Liver (tissue), 9 donors: Measurements from ENCODE around the gene TCTN1. TPM values are rescaled to one million over a fixed set of nuclear protein-coding genes. Genes with fewer than 3 reads are reported as not detected.
A peak's percentile ranks its signal among the peaks of the same experiment; 100 is the strongest.

Experiments used
- DNase-seq: peaks from one replicate; pipeline ENCODE4 v3.0.0-alpha.2; 2017; ENCODE audit warnings: low spot score
- H3K27ac ChIP-seq, 2 donors: one replicate each; pipeline ENCODE4 v1.7.0; 2013; ENCODE audit warnings: inconsistent platforms in 2 of 2, low read length in 2 of 2, control low read depth in 1 of 2, low read depth in 1 of 2, mild to moderate bottlenecking in 1 of 2
- H3K27me3 ChIP-seq, 4 donors: one replicate each; pipeline versions ENCODE4 v1.6.1 to v1.7.0; 2013; ENCODE audit warnings: low read length in 3 of 4, inconsistent platforms in 1 of 4, mild to moderate bottlenecking in 1 of 4, moderate library complexity in 1 of 4; ENCODE audit not compliant: control insufficient read depth in 4 of 4, insufficient read depth in 4 of 4
- H3K36me3 ChIP-seq, 4 donors: one replicate each; pipeline versions ENCODE4 v1.6.1 to v1.7.0; 2013; ENCODE audit warnings: low read length in 3 of 4, mild to moderate bottlenecking in 3 of 4, low read depth in 1 of 4, moderate library complexity in 1 of 4; ENCODE audit not compliant: control insufficient read depth in 4 of 4, insufficient read depth in 3 of 4
- H3K4me1 ChIP-seq, 4 donors: one replicate each; pipeline versions ENCODE4 v1.6.1 to v1.7.0; 2013; ENCODE audit warnings: low read length in 3 of 4, mild to moderate bottlenecking in 3 of 4, moderate library complexity in 1 of 4; ENCODE audit not compliant: control insufficient read depth in 4 of 4, insufficient read depth in 4 of 4
- H3K4me3 ChIP-seq, 3 donors: one replicate each; pipeline versions ENCODE4 v1.6.1 to v1.7.0; 2013; ENCODE audit warnings: low read length in 3 of 3, control low read depth in 1 of 3, low read depth in 1 of 3, mild to moderate bottlenecking in 1 of 3
- H3K9ac ChIP-seq, 2 donors: one replicate each; pipeline ENCODE4 v1.7.0; 2013; ENCODE audit warnings: low read length in 2 of 2, mild to moderate bottlenecking in 2 of 2, moderate library complexity in 2 of 2, control low read depth in 1 of 2, low read depth in 1 of 2
- H3K9me3 ChIP-seq, 4 donors: one replicate each; pipeline versions ENCODE4 v1.6.1 to v1.7.0; 2013; ENCODE audit warnings: low read length in 3 of 4; ENCODE audit not compliant: control insufficient read depth in 4 of 4
- JUND ChIP-seq, 2 donors: IDR thresholded peaks; 2 replicates each; pipeline ENCODE4 v1.6.1; 2016; ENCODE audit warnings: antibody characterized with exemption in 2 of 2
- RAD21 ChIP-seq, 2 donors: IDR thresholded peaks; 2 replicates each; pipeline ENCODE4 v1.6.1; 2016; ENCODE audit warnings: antibody characterized with exemption in 2 of 2, mild to moderate bottlenecking in 2 of 2
- RXRA ChIP-seq, 2 donors: IDR thresholded peaks; 2 replicates each; pipeline ENCODE4 v1.6.1; 2017 to 2018; ENCODE audit warnings: antibody characterized with exemption in 2 of 2, mild to moderate bottlenecking in 1 of 2
- WGBS: extraction: QIAGEN DNeasy Blood & Tissue Kit; methylation state at CpG from one replicate; pipeline ENCODE4 v1.1.7; 2013; 5-methylcytosine and 5-hydroxymethylcytosine counted together
- polyA plus RNA-seq, 2 donors: library from polyadenylated mRNA; stranded (reverse) in 1 of 2; unstranded in 1 of 2; fragments of 200-250 nt in 1 of 2; fragments of >200 nt in 1 of 2; fragmentation: Nextera tagmentation in 1 of 2; extraction: Ambion mirVana in 1 of 2; gene quantifications; one replicate each; pipeline versions ENCODE4 v1.2.1 to v1.2.3, GENCODE V29; 2013 to 2015
- total RNA-seq, 2 donors: library from RNA; depleted of rRNA; stranded (reverse); fragments of >200 nt; gene quantifications; one replicate each; pipeline ENCODE4 v1.2.3, GENCODE V29; 2014
- TF ChIP-seq, protein P1 (sequence below): IDR thresholded peaks from 2 replicates; pipeline ENCODE4 v1.6.1; 2016; ENCODE audit warnings: antibody characterized with exemption
- TF ChIP-seq, protein P2 (sequence below): fragments of 150-350 bp; IDR thresholded peaks from 2 replicates; pipeline ENCODE4 v1.5.1; 2017; ENCODE audit warnings: improper control_type of control experiment, low read depth, low read length; ENCODE audit not compliant: missing input control
- TF ChIP-seq, protein P3 (sequence below): IDR thresholded peaks from 2 replicates; pipeline ENCODE4 v1.6.1; 2016; ENCODE audit warnings: antibody characterized with exemption
- TF ChIP-seq, protein P4 (sequence below): IDR thresholded peaks from 2 replicates; pipeline ENCODE4 v1.6.1; 2016; ENCODE audit warnings: antibody characterized with exemption
- donor health status: healthy.
- donor health status: healthy.
- donor health status: healthy.
- donor health status: healthy.
- donor health status: healthy.

TCTN1 gene
- total and polyA plus RNA-seq, 4 donors = 6.0 to 12.0 (median 10.9) TPM

DNA sequence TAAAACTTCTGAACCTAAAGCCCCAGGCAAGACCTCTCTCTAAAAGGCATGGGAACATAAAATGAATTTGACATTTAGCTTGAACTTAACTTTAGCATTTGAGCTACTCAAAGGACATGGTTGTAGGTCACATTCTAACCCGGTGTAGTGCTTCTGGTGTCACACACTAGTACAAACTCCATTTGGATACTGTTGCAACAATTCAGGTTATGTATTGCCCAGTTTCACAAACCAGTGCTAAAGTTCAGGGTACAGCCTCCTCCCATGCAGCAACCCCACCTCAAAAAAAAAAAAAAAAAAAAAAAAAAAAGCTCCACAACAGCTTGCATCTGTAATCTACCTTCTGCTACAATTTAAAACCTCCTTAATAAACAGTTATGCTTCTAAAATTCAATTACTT lies 38.6 kb upstream of the TCTN1 start (continued):
- TF ChIP-seq, protein P1, sequence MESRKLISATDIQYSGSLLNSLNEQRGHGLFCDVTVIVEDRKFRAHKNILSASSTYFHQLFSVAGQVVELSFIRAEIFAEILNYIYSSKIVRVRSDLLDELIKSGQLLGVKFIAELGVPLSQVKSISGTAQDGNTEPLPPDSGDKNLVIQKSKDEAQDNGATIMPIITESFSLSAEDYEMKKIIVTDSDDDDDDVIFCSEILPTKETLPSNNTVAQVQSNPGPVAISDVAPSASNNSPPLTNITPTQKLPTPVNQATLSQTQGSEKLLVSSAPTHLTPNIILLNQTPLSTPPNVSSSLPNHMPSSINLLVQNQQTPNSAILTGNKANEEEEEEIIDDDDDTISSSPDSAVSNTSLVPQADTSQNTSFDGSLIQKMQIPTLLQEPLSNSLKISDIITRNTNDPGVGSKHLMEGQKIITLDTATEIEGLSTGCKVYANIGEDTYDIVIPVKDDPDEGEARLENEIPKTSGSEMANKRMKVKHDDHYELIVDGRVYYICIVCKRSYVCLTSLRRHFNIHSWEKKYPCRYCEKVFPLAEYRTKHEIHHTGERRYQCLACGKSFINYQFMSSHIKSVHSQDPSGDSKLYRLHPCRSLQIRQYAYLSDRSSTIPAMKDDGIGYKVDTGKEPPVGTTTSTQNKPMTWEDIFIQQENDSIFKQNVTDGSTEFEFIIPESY = peak; percentile 72
- TF ChIP-seq, protein P2, sequence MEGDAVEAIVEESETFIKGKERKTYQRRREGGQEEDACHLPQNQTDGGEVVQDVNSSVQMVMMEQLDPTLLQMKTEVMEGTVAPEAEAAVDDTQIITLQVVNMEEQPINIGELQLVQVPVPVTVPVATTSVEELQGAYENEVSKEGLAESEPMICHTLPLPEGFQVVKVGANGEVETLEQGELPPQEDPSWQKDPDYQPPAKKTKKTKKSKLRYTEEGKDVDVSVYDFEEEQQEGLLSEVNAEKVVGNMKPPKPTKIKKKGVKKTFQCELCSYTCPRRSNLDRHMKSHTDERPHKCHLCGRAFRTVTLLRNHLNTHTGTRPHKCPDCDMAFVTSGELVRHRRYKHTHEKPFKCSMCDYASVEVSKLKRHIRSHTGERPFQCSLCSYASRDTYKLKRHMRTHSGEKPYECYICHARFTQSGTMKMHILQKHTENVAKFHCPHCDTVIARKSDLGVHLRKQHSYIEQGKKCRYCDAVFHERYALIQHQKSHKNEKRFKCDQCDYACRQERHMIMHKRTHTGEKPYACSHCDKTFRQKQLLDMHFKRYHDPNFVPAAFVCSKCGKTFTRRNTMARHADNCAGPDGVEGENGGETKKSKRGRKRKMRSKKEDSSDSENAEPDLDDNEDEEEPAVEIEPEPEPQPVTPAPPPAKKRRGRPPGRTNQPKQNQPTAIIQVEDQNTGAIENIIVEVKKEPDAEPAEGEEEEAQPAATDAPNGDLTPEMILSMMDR = no peak
- TF ChIP-seq RXRA (IDR thresholded peaks at IDR 0.05) (peak; percentile 96), RAD21 (IDR thresholded peaks at IDR 0.05) (peak; percentile 39 to 51), JUND (IDR thresholded peaks at IDR 0.05) (peak; percentile 41 to 76)
- TF ChIP-seq, protein P3, sequence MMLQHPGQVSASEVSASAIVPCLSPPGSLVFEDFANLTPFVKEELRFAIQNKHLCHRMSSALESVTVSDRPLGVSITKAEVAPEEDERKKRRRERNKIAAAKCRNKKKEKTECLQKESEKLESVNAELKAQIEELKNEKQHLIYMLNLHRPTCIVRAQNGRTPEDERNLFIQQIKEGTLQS = peak; percentile 68
- TF ChIP-seq, protein P4, sequence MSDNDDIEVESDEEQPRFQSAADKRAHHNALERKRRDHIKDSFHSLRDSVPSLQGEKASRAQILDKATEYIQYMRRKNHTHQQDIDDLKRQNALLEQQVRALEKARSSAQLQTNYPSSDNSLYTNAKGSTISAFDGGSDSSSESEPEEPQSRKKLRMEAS = peak; percentile 75

DNA sequence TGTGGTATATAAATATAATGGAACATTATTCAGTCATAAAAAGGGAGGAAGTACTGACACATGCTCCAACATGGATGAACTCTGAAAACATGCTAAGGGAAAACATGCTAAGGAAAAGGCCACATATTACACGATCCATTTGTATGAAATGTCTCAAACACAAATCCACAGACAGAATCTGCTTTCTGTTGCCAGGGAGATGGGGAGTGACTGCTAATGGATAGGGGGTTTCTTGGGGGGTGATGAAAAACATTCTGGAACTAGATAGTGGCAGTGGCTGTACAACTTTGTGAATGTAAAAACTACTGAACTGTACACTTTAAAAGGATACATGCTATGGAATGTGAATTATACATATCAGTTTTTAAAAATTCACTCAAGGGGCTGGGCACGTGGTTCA lies 37.4 kb upstream of the TCTN1 start:
- H3K4me1 ChIP-seq = peaks cover 24 to 49% (median 47%) of the 10 kb centered on the region in 4 donors
- H3K27ac ChIP-seq = peak overlapping the region in 1 of 2 donors; percentile 26

DNA sequence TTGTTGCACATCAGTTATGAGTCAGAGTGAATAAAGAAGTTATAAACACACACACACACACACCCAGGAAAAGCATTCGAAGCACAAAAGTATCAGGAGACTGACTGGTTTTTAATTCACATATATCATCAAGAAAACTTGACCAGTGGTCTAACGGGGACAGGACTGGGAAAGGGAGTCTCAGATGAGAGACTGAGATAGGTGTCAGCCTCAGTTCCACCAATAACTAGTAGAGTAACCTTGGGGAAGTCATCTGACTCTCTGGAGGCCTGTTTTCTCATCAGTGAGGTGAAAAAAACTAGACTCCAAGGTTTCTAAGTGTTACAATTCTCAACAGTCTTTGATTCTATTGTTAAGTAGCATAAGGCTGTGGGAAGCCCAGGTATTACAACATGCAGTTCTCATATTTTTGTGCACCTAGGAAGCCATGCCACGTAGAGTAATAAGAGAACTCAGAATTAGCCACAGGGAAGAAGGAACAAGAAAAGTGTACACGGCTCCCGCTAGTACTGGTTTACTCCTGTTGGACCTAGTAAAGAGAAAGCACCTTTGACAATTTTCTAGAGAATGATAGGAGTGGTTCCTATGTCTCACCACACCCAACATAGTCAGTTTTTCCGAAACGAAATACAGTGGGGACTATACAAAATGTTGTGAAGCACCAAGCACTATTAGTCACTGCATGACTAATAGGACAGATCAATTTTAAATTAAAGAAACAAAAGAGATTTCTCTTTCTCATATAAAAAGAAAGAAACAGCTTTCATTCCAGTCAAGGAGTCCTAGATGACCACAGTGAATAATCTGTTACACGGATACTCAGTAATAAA lies 35.9 kb upstream of the TCTN1 start:
- DNase-seq = no peak
- Histone ChIP-seq H3K36me3 (no peaks in the 10 kb centered on the region), H3K27me3 (no peaks in the 10 kb centered on the region), H3K4me1 (peaks cover 24 to 50% (median 47%) of the 10 kb centered on the region in 4 donors), H3K4me3 (no peak overlapping the region), H3K9me3 (no peaks in the 10 kb centered on the region), H3K27ac (peak overlapping the region; percentile 75 to 85), H3K9ac (no peak overlapping the region)
- WGBS = 49% methylated on average over 8 of the region's 8 CpGs
- TF ChIP-seq JUND (IDR thresholded peaks at IDR 0.05) (peak in 1 of 2 donors; percentile 46), RAD21 (IDR thresholded peaks at IDR 0.05) (no peak)
- TF ChIP-seq, protein P2 = no peak
- TF ChIP-seq, protein P1 = peak; percentile 7

More for the DNA sequence above, 37.4 kb upstream of the TCTN1 start:
- H3K27me3 ChIP-seq = no peaks in the 10 kb centered on the region
- no peaks in the 10 kb centered on the region for H3K36me3 ChIP-seq
- H3K9ac ChIP-seq = no peak overlapping the region
- peaks cover 0 to 2% (median 0%) of the 10 kb centered on the region in 4 donors for H3K9me3 ChIP-seq
- no peak for TF ChIP-seq JUND (IDR thresholded peaks at IDR 0.05)
- WGBS = 89% methylated on average over 2 of the region's 2 CpGs
- no peak for DNase-seq
- no peak overlapping the region for H3K4me3 ChIP-seq
